Cardiac muscle cell (in vitro differentiated cells and primary cell): ENCODE data around the gene IFIH1. TPM values are rescaled to one million over a fixed set of nuclear protein-coding genes. Genes with fewer than 3 reads are reported as not detected.
A peak's percentile ranks its signal among the peaks of the same experiment; 100 is the strongest.

Source experiments
- DNase-seq, 2 donors: peaks; one replicate each; pipeline versions ENCODE4 v3.0.0 to v3.0.0-alpha.2; 2010 to 2017; ENCODE audit warnings: low read depth in 1 of 2, low spot score in 1 of 2
- H3K27ac ChIP-seq: fragments of 200-600 bp; sonication (generic); 2 replicates; pipeline ENCODE4 v1.5.1; 2016
- H3K27me3 ChIP-seq: fragments of 200-600 bp; sonication (generic); 2 replicates; pipeline ENCODE4 v1.6.0; 2016; ENCODE audit warnings: control low read depth
- H3K36me3 ChIP-seq: fragments of 200-600 bp; sonication (generic); 2 replicates; pipeline ENCODE4 v1.5.1; 2016; ENCODE audit warnings: control low read depth
- H3K4me1 ChIP-seq: fragments of 200-600 bp; sonication (generic); 2 replicates; pipeline ENCODE4 v1.8.1; 2017; ENCODE audit warnings: low read depth, mild to moderate bottlenecking, mixed run types
- H3K4me3 ChIP-seq: fragments of 200-600 bp; sonication (generic); 2 replicates; pipeline ENCODE4 v1.5.1; 2016; ENCODE audit warnings: mild to moderate bottlenecking
- H3K9me3 ChIP-seq: fragments of 200-600 bp; sonication (generic); 2 replicates; pipeline ENCODE4 v1.5.1; 2017; ENCODE audit warnings: low read depth, mild to moderate bottlenecking, control low read depth
- CTCF ChIP-seq: IDR thresholded peaks from 2 replicates; pipeline ENCODE4 v1.5.1; 2012; ENCODE audit warnings: low read depth, mild to moderate bottlenecking, low read length
- polyA plus RNA-seq: library from polyadenylated mRNA; unstranded; fragments of >200 nt; fragmentation: Nextera tagmentation; extraction: Ambion mirVana; gene quantifications from 2 replicates; pipeline ENCODE4 v1.2.1, GENCODE V29; 2016
- total RNA-seq: library from RNA; depleted of rRNA; stranded (reverse); fragments of >200 nt; gene quantifications from 2 replicates; pipeline ENCODE4 v1.2.3, GENCODE V29; 2016

The IFIH1 gene
- total and polyA plus RNA-seq, 2 experiments from 2014 or later = 0.06 to 0.88 TPM

GRCh38 chr2:162308747-162309503 lies 9.6 kb downstream of the IFIH1 start:
- H3K4me3 ChIP-seq = no peak overlapping the region

GRCh38 chr2:162305901-162306300 lies 12.6 kb downstream of the IFIH1 start:
- H3K36me3 ChIP-seq = no peaks in the 10 kb centered on the region

More at GRCh38 chr2:162308747-162309503, 9.6 kb downstream of the IFIH1 start:
- Histone ChIP-seq H3K27me3 (peaks cover 3% of the 10 kb centered on the region), H3K4me1 (no peaks in the 10 kb centered on the region), H3K27ac (no peak overlapping the region), H3K9me3 (no peaks in the 10 kb centered on the region), H3K36me3 (no peaks in the 10 kb centered on the region)
- DNase-seq = no peak
- no peak for TF ChIP-seq CTCF

GRCh38 chr2:162301877-162302276 lies 16.6 kb downstream of the IFIH1 start:
- Histone ChIP-seq H3K4me1 (no peaks in the 10 kb centered on the region), H3K9me3 (no peaks in the 10 kb centered on the region), H3K27ac (no peak overlapping the region), H3K36me3 (no peaks in the 10 kb centered on the region), H3K4me3 (no peak overlapping the region), H3K27me3 (no peaks in the 10 kb centered on the region)
- no peak for DNase-seq
- TF ChIP-seq CTCF = no peak

More at GRCh38 chr2:162305901-162306300, 12.6 kb downstream of the IFIH1 start:
- DNase-seq = no peak
- Histone ChIP-seq H3K9me3 (no peaks in the 10 kb centered on the region), H3K4me1 (no peaks in the 10 kb centered on the region), H3K27ac (no peak overlapping the region), H3K4me3 (no peak overlapping the region), H3K27me3 (no peaks in the 10 kb centered on the region)
- no peak for TF ChIP-seq CTCF

GRCh38 chr2:162301151-162301804 lies 17.2 kb downstream of the IFIH1 start:
- H3K9me3 ChIP-seq = no peaks in the 10 kb centered on the region
- H3K4me3 ChIP-seq = no peak overlapping the region
- DNase-seq = peak; percentile 78 to 83
- no peaks in the 10 kb centered on the region for H3K27me3 ChIP-seq
- no peaks in the 10 kb centered on the region for H3K36me3 ChIP-seq
- peak; percentile 74 for TF ChIP-seq CTCF
- no peak overlapping the region for H3K27ac ChIP-seq
- H3K4me1 ChIP-seq = no peaks in the 10 kb centered on the region

- Histone ChIP-seq H3K4me1 (no peaks in the 10 kb centered on the region), H3K9me3 (no peaks in the 10 kb centered on the region)
- TF ChIP-seq CTCF = no peak
Measured at GRCh38 chr2:162300266-162300665, 18.2 kb downstream of the IFIH1 start.

More at GRCh38 chr2:162300266-162300665, 18.2 kb downstream of the IFIH1 start:
- DNase-seq = no peak
- Histone ChIP-seq H3K4me3 (no peak overlapping the region), H3K27me3 (no peaks in the 10 kb centered on the region), H3K27ac (no peak overlapping the region), H3K36me3 (no peaks in the 10 kb centered on the region)
